22Rv1 (cell line): Measurements from ENCODE around the gene UBE2O.

Source experiments
- H3K27ac ChIP-seq: fragments of 450-650 bp; 2 replicates; pipeline ENCODE4 v1.5.1; 2017
- CTCF ChIP-seq: fragments of 450-650 bp; IDR thresholded peaks from 2 replicates; pipeline ENCODE4 v1.5.1; 2017; ENCODE audit warnings: mild to moderate bottlenecking
- ZFX ChIP-seq: fragments of 450-650 bp; IDR thresholded peaks from 2 replicates; pipeline ENCODE4 v1.6.1; 2017; ENCODE audit warnings: antibody characterized with exemption, borderline replicate concordance

UBE2O gene

GRCh38 chr17:76394166-76394565 lies 58.8 kb downstream of the UBE2O start:
- no peak overlapping the region for H3K27ac ChIP-seq
- TF ChIP-seq CTCF: no peak
- TF ChIP-seq ZFX: no peak

GRCh38 chr17:76391200-76391715 lies 61.7 kb downstream of the UBE2O start:
- H3K27ac ChIP-seq: no peak overlapping the region
- TF ChIP-seq CTCF (no peak), ZFX (no peak)

- no peak overlapping the region for H3K27ac ChIP-seq
These were observed 62.9 kb downstream of the UBE2O start for GRCh38 chr17:76390003-76390421.

GRCh38 chr17:76388966-76389888 lies 63.7 kb downstream of the UBE2O start:
- TF ChIP-seq ZFX (no peak), CTCF (no peak)
- no peak overlapping the region for H3K27ac ChIP-seq

More at GRCh38 chr17:76390003-76390421, 62.9 kb downstream of the UBE2O start:
- TF ChIP-seq ZFX (no peak), CTCF (no peak)

DNA sequence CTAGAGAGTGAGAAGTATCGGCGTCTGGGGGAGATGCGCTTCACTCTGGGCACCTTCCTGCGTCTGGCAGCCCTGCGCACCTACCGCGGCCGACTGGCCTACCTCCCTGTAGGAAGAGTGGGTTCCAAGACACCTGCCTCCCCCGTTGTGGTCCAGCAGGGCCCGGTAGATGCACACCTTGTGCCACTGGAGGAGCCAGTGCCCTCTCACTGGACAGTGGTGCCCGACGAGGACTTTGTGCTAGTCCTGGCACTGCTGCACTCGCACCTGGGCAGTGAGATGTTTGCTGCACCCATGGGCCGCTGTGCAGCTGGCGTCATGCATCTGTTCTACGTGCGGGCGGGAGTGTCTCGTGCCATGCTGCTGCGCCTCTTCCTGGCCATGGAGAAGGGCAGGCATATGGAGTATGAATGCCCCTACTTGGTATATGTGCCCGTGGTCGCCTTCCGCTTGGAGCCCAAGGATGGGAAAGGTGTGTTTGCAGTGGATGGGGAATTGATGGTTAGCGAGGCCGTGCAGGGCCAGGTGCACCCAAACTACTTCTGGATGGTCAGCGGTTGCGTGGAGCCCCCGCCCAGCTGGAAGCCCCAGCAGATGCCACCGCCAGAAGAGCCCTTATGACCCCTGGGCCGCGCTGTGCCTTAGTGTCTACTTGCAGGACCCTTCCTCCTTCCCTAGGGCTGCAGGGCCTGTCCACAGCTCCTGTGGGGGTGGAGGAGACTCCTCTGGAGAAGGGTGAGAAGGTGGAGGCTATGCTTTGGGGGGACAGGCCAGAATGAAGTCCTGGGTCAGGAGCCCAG lies 65.8 kb downstream of the UBE2O start:
- TF ChIP-seq ZFX: no peak
- no peak for TF ChIP-seq CTCF
- H3K27ac ChIP-seq: no peak overlapping the region

- TF ChIP-seq CTCF (peak; percentile 92), ZFX (no peak)
- no peak overlapping the region for H3K27ac ChIP-seq
These were observed 66.8 kb downstream of the UBE2O start for GRCh38 chr17:76385892-76386786.
